ENCODE results near the gene BBS9. TPM values are rescaled to one million over a fixed set of nuclear protein-coding genes. Genes with fewer than 3 reads are reported as not detected.

The BBS9 gene
- total and polyA plus RNA-seq, 9 of the 15 experiments (the other 6 are each of a cell fraction or from before 2014, with no cell fraction given), result 0.77 to 3.3 (median 2.4) TPM

DNA sequence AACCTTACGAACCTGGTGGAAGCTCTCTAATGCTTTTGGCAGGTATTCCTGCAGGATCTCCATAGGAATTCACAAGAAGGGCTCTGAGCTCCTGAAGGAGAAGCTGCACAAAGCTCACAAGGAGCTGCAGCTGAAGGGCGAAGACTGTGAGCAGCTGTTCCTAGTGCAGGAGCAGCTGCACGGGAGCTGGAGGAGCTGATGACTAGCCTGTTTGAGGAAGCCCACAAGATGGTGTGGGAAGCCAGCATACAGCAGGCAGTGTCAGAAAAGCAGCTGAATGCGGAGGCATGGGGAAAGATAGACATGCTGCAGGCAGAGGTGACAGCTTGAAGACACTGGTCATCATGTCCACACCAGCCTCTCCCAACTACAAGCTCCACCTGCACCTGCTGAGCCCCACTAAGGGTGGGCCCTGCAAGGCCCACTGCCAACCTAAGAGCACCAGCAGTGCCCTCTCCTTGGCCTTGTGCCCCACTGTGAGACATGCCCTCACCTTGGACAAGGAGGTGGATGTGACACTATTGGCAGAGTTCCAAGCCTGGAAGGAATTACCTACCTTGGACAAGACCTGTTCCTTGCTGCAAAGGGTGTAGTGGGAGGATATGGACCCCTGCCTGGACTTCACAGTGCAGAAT, 250.6 kb downstream of the BBS9 start:
- 0% methylated on average over 4 of the region's 4 CpGs for WGBS (ENCODE audit: insufficient coverage, low coverage, missing lambda C conversion rate)
- Histone ChIP-seq H3K9me3 (replicated peaks; ENCODE audit: control insufficient read depth, insufficient read depth, low read depth, low read length) (no peaks in the 10 kb centered on the region), H3K36me3 (ENCODE audit: control insufficient read depth, insufficient read depth, low read length) (no peaks in the 10 kb centered on the region), H3K4me3 (no peak overlapping the region), H3K9ac (ENCODE audit: insufficient read depth in 1 of 2, low read depth in 2 of 2, low read length in 2 of 2) (no peak overlapping the region), H3K4me2 (ENCODE audit: insufficient read depth, low read length) (no peak overlapping the region), H2AFZ (ENCODE audit: low read depth, low read length) (no peak overlapping the region), H4K20me1 (replicated peaks; ENCODE audit: control insufficient read depth, insufficient read depth, low read length) (no peaks in the 10 kb centered on the region), H3K9me1 (ENCODE audit: control insufficient read depth, insufficient read depth, low read length) (no peaks in the 10 kb centered on the region), H3K27ac (ENCODE audit: extremely low read depth, low read depth, low read length) (no peak overlapping the region), H3K4me1 (replicated peaks in 1 of 2; ENCODE audit: control insufficient read depth in 2 of 2, insufficient read depth in 2 of 2, low read length in 2 of 2) (no peaks in the 10 kb centered on the region), H3K79me2 (ENCODE audit: control insufficient read depth, insufficient read depth, low read length) (no peaks in the 10 kb centered on the region), H3K27me3 (ENCODE audit: control insufficient read depth in 2 of 2, insufficient read depth in 2 of 2, low read length in 2 of 2) (no peaks in the 10 kb centered on the region)
- DNase-seq (ENCODE audit: extremely low read depth in 1 of 4, low spot score in 3 of 4), result no peak
- intact Hi-C loops (cut with micrococcal nuclease) (no loop called here), in situ Hi-C loops (cut with MboI) (no loop called here)
- no peak for FAIRE-seq
- BruUV-seq (replicated peaks), result no TSS peak
- CTCF ChIA-PET (ENCODE audit: low intra/inter-chr PET ratio), result no interaction called here
- POLR2A ChIA-PET, result no interaction called here
- ATAC-seq, result no peak
- TF ChIP-seq, protein P1, sequence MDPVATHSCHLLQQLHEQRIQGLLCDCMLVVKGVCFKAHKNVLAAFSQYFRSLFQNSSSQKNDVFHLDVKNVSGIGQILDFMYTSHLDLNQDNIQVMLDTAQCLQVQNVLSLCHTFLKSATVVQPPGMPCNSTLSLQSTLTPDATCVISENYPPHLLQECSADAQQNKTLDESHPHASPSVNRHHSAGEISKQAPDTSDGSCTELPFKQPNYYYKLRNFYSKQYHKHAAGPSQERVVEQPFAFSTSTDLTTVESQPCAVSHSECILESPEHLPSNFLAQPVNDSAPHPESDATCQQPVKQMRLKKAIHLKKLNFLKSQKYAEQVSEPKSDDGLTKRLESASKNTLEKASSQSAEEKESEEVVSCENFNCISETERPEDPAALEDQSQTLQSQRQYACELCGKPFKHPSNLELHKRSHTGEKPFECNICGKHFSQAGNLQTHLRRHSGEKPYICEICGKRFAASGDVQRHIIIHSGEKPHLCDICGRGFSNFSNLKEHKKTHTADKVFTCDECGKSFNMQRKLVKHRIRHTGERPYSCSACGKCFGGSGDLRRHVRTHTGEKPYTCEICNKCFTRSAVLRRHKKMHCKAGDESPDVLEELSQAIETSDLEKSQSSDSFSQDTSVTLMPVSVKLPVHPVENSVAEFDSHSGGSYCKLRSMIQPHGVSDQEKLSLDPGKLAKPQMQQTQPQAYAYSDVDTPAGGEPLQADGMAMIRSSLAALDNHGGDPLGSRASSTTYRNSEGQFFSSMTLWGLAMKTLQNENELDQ (CRISPR knock-in tag; IDR thresholded peaks at IDR 0.05; ENCODE audit: borderline replicate concordance), result no peak
- TF ChIP-seq ZNF668 (CRISPR knock-in tag; IDR thresholded peaks at IDR 0.05), result no peak
- TF ChIP-seq NRF1 (conservative IDR thresholded peaks at IDR 0.05 in 1 of 2, IDR thresholded peaks at IDR 0.05 in 1 of 2), result no peak
- no peak for TF ChIP-seq MBD2 (IDR thresholded peaks at IDR 0.05; ENCODE audit: borderline replicate concordance, low read depth)
- no peak for TF ChIP-seq KAT8 (IDR thresholded peaks at IDR 0.05; ENCODE audit: low read depth)
- no peak for TF ChIP-seq NR2C1 (IDR thresholded peaks at IDR 0.05)
- no peak for TF ChIP-seq NR2C1 (tag; IDR thresholded peaks at IDR 0.05)
- TF ChIP-seq, protein P2, sequence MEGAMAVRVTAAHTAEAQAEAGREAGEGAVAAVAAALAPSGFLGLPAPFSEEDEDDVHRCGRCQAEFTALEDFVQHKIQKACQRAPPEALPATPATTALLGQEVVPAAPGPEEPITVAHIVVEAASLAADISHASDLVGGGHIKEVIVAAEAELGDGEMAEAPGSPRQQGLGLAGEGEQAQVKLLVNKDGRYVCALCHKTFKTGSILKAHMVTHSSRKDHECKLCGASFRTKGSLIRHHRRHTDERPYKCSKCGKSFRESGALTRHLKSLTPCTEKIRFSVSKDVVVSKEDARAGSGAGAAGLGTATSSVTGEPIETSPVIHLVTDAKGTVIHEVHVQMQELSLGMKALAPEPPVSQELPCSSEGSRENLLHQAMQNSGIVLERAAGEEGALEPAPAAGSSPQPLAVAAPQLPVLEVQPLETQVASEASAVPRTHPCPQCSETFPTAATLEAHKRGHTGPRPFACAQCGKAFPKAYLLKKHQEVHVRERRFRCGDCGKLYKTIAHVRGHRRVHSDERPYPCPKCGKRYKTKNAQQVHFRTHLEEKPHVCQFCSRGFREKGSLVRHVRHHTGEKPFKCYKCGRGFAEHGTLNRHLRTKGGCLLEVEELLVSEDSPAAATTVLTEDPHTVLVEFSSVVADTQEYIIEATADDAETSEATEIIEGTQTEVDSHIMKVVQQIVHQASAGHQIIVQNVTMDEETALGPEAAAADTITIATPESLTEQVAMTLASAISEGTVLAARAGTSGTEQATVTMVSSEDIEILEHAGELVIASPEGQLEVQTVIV (CRISPR knock-in tag; IDR thresholded peaks at IDR 0.05; ENCODE audit: borderline replicate concordance), result no peak
- TF ChIP-seq, protein P3, sequence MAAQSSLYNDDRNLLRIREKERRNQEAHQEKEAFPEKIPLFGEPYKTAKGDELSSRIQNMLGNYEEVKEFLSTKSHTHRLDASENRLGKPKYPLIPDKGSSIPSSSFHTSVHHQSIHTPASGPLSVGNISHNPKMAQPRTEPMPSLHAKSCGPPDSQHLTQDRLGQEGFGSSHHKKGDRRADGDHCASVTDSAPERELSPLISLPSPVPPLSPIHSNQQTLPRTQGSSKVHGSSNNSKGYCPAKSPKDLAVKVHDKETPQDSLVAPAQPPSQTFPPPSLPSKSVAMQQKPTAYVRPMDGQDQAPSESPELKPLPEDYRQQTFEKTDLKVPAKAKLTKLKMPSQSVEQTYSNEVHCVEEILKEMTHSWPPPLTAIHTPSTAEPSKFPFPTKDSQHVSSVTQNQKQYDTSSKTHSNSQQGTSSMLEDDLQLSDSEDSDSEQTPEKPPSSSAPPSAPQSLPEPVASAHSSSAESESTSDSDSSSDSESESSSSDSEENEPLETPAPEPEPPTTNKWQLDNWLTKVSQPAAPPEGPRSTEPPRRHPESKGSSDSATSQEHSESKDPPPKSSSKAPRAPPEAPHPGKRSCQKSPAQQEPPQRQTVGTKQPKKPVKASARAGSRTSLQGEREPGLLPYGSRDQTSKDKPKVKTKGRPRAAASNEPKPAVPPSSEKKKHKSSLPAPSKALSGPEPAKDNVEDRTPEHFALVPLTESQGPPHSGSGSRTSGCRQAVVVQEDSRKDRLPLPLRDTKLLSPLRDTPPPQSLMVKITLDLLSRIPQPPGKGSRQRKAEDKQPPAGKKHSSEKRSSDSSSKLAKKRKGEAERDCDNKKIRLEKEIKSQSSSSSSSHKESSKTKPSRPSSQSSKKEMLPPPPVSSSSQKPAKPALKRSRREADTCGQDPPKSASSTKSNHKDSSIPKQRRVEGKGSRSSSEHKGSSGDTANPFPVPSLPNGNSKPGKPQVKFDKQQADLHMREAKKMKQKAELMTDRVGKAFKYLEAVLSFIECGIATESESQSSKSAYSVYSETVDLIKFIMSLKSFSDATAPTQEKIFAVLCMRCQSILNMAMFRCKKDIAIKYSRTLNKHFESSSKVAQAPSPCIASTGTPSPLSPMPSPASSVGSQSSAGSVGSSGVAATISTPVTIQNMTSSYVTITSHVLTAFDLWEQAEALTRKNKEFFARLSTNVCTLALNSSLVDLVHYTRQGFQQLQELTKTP (IDR thresholded peaks at IDR 0.05; ENCODE audit: low read depth in 1 of 2, partially characterized antibody in 2 of 2), result no peak
- no peak for TF ChIP-seq SMARCA4 (IDR thresholded peaks at IDR 0.05)
- no peak for TF ChIP-seq NFYB (IDR thresholded peaks at IDR 0.05; ENCODE audit: extremely low read depth, insufficient read length)
- TF ChIP-seq RBM25 (IDR thresholded peaks at IDR 0.05; ENCODE audit: low read depth, low read length, severe bottlenecking), result no peak
- TF ChIP-seq SP1 (CRISPR knock-in tag; IDR thresholded peaks at IDR 0.05), result no peak
- TF ChIP-seq SAFB2 (IDR thresholded peaks at IDR 0.05; ENCODE audit: borderline replicate concordance, low read depth, low read length, severe bottlenecking), result no peak

Measured in K562 (cell line).